GM21737 (cell line): ENCODE measurements around the gene FAM78B.

ENCODE experiments used
- ATAC-seq: cut with Tn5 transposase; IDR thresholded peaks from one replicate; pipeline ENCODE4 v1.9.1; 2021; ENCODE audit warnings: mild to moderate bottlenecking, moderate library complexity; ENCODE audit not compliant: unreplicated experiment

The FAM78B gene, protein sequence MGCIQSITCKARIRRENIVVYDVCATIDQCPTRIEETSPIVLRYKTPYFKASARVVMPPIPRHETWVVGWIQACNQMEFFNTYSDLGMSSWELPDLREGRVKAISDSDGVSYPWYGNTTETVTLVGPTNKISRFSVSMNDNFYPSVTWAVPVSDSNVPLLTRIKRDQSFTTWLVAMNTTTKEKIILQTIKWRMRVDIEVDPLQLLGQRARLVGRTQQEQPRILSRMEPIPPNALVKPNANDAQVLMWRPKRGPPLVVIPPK

DNA sequence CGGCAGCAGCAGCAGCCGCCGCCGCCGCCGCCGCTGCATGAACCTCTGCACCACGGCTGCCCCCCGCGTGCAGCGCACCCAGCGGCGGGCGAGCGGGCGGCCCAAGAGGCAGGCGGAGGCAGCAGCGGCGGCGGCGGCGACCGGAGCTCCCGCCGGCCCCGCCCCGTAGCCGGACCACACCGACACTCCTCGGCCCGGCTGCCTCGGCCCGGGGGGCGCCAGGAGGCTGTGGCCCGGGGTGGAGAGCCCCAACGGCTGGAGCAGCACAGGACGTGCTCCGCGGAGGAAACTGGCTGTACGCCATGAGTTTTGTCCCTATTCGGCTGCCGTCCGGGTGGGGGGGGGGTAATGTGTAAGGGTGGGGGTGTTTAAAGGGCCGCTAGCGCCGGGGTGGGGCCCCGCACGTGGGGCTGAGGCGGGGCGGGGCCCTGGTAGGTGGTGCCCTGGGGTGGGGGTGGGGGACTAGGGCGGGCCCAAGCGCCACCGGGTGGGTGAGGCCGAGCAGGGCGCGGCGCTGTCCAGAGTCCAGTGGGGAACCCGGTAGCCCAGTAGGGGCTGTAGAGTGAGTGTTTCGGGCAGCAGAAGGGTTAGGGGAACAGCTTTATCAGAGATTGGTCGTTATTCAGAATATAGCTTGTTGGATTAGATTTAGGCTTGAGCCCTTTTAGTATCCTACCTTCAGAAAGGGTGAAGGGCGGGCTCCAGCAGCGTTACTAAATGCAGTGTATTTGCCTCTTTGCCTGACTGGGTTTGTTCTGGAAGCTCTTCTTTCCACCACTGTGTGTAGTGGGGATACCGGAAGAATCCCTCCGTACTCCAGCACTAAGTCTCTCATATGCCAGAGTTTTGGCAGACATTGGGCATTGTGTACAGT lies at the start of gene FAM78B:
Gene FAM78B, minus strand, starts transcription at position 304 of the 874 bp plus-strand sequence. CDS start 753 bp downstream, outside the sequence.
- ATAC-seq = peak; percentile 40

DNA sequence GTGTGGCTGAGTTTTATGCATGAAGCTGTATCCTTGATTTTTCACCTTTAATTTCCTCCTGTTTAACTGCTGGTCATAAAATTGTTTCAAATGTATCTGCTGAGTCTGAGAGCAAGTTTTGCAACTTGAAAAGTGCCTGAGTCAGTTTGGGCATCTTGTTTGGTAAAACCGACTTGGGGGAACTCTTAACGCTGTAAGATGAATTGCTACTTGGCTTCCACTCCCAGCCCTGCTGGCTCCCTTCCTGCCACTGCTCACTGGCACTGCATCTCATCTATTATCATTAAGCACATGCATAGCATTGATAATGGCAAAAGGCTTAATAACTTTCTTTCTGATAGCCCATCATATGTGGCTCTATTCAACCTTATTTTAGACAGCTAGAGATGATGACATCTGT lies 35.7 kb upstream of the FAM78B start:
- ATAC-seq = no peak

DNA sequence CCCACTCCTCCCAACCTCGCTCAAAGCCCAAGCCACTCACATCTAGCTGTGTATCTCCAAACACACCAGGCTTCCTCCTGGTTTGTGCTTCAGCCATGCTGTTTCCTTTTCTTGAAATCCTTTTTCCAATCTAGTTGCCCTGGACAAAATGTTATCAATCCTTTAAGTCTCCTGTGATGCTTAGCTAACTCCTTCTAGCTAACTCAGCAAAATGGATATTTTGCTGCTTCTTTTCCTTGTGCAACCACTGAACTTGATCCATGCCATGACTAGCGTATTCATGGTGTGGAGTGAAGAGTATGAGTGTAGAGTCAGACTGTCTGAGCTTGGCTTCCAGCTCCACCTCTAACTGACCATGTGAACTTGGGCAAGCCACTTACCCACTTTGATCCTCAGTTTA lies 33.9 kb upstream of the FAM78B start:
- ATAC-seq = no peak

DNA sequence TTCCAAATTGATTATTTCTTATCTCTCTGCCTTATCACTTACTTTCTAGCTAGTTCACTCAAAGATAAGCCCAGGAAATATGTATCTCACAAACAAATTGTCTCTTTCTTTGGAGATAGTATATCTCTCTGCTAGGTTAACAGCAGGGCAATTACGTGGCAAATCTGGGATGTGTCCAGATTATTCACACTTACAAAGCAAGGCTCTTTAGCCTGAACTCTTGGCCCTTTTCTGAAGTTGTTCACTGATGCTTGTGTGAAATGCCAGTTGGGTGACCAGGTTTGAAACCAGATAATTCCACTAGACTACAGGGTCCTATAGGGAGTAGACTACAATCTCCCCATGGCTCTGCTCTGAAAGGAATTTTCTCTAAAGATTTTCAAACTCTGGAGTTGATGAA lies 30.8 kb upstream of the FAM78B start:
- ATAC-seq = no peak

DNA sequence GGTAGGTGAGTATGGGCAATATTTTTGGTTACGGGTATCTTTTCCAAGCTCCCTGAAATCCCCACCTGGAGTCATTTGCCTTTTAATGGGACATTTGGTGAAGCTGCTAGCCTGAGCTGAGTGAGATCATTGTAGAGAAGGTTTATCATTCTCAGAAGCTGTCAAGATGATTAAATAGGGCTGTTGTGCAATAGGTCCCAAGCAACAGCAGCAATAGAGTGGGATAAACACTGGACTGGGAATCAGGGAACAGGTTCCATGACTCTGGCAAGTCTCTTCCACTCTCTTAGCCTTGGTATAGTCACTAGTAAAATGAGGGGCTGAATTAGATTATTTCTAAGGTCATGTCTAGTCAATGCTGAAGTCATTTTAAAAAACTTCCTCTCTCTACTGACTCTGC lies 30.3 kb upstream of the FAM78B start:
- no peak for ATAC-seq

DNA sequence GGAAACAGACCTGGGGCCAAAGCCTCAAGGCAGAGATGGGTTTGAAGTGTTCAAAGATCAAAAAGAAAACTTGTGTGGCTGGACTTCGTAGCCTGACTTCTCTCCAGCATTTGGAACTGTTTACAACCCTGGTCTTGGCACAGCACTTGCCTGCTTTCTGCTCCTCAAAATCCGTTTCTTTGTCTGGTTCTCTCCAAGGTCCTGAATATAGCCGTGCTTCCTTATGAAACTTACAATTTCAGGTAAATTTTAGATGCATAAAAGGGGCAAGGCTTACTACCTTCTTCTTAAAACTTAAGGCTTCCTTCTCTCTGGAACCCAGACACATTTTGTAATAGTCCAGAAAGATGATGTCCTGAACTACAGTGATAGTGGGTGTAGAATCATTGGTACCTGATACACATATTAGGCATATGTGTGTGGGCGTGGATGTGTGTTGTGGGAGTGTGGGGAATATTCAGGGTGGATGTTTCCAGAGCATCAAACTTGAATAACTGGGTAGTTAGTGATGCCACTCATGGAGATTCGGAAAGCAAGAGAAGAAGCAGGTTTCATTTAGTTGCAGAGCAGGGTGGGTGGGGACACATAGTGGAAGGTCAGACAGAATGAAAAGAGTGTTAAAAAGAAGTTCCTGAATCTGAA lies 26.4 kb upstream of the FAM78B start:
- ATAC-seq = no peak

DNA sequence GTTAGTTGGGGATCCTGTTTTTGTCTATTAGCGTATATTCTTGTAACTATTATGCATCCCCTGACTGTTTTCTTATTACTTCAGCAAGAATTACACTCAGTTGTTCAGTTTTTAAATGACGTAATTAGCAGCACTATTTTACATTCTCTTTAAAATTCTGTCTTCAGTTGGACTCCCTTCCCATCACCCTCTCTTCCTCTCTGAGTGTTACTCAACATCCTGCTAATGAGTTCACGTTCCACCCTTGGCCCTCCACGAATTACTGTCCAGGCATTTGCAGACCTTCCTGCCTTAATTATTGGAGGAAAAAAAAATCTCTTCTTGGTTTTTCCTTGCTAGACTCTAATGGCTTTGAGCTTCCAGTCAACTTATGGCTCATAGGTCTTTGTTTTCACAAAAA lies 23.6 kb upstream of the FAM78B start:
- ATAC-seq = no peak

DNA sequence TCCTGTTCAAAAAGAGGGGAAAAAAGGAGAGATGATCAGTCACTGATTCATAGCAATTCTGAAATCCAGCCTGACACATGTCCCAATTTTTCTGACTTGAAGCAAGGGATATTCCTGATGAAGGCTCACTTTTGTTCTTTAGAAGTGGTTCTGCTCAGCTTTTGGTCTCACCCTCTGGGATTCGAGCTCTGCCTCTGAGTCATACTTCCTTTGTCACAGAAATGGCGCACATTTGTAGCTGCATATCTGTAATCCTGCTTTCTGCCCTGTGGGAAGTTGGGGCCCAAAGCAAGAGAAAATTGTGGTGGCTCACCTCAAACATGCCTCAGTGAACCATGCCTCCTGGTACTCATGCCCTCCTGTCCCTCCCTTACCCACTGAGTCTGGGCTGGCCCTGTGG lies 22.3 kb upstream of the FAM78B start:
- no peak for ATAC-seq

DNA sequence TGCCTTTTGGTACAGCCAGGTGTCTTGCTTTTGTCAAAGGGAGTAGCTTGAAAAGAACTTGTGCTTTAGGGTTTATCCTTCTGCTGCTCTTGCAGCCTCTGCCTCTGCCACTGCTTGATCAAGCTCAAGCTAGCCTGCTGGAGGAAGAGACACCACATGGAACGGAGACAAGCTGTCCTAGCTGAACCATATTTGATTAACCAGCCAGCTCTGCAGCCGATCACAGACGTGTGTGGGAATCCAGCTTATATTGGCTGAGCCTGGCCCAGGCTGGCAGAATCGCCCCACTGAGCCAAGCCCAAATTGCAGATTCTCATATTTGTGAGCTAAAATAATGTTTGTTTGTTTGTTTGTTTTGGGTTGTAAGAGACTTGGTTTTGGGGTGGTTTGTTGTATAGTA lies 18.7 kb upstream of the FAM78B start:
- no peak for ATAC-seq

DNA sequence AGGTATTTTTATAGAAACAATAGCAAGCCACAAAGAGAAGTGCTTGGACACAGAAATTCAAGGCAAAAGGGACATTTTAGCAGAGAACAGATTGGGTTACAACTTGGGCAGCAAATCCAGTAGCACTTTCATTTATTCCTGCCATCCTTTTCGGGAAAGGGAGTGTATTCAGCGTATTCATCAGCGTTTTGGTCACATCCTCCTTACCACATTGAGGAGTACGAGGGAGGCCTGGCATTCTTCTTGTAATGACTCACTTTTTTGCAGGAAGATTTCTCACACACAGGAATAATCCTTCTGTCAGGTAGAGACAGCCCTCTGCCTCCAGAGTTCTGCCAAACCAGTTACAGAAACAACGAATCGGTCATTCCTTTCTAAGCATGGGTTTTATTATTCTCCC lies 18.1 kb upstream of the FAM78B start:
- ATAC-seq = no peak

DNA sequence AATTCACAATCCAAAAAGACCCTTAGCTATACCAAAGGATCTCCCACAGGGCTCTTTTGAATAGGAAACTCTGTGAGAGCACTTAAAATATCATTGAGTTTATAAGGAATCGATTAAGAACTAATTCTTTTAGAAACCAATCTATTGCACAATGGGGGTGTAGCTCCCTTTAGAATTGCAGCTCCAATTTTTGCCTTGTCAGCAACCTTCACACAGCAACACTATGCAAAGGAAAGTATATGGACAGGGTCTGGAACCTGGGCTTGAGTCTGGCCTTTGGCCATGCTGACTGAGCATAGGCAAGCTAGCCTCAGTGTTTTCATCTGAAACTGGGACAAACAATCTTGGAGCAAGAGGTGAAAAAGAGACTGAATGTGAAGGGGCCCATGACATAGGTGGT lies 17.2 kb upstream of the FAM78B start:
- no peak for ATAC-seq

DNA sequence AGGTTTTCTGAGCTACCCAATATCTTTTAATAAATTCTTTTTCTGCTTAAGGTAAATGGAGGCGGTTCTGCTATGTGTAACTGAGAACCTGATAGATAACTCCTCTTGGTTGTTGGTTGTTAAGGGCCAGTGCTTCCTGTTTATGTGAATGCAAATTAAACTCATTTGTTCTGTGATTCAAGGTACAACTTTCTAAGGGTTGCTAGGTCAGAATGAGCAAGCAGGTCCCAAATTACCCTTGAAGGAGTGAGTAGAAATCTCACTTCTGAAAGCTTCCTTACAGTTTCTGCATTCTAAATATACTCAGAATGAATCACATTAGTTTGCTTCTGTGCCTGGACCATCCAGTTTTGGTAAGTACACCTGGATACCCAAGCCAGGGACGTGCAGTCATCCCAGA lies 15.5 kb upstream of the FAM78B start:
- ATAC-seq = no peak

DNA sequence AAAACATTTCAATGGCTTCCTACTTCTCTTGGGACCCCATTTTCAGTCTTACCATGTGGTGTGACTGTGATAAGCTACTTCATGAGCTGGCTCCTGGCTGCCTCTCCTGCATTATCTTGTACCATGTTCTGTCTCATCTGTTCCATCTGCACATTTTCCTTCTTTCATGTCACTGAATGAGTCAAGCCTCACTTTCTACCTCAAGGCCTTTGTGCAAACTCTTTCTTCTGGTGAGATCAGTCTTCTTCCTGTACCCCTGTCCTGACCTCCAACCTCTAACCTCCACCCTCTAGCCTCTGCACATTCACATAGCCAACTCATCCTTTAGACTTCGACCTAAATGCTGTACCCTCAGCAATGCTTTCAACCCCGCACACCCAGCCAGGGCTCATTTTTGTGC lies 9.6 kb upstream of the FAM78B start:
- no peak for ATAC-seq

DNA sequence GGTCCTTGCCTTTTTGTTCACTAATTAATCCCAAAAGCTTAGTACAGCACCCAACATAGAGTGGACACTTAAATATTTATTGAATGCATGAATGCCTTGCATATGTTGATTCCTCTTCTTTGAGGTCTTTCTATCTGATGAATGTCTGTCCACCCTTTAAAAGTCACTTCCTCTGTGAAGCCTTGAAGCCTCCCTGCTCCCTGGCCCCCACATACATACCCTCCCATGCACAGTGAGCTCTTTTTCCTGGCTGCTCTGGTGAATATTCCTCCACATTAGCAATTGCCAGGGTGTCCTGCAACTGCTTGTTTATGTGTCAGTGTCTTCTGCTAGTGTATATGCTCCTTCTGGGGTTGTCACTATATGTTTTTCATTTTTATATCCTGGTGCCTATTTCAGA lies 8.2 kb upstream of the FAM78B start:
- no peak for ATAC-seq

DNA sequence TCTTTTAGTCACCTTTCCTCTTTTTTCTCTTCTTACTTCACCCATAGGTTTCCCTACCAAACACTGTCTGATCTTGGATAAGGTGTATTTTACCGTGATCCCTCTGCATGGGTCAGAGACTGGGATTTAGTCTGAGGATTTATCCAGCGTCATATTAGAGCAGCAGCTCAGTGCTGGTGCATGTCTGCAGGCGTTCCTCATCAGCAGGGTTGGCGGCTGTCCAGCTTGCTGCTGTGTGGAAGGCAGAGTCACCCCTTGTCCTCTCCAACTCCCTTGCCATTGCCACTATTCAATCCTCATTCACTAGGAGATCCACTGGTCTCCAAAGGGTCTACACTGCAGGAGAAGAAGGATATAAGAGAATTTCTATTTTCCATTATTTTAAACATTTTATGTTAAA lies 7.3 kb upstream of the FAM78B start:
- ATAC-seq = no peak

DNA sequence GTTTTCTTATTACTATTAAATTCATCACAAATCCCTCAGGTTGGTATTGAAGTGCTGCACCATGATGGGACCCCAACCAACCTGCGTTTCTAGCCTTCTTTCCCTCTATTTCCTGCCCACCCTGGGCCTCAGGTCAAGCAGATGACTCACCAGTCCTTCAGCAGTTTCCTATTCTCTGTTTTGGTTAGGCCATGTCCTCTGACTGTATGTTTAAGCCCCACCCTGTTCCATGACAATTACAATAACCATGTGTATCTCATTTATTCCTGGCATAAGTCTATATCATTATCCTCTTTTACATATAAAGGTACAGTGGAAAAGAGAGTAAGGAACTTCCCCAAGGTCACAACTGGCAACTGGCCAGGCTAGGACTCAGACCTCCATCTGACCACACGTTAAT lies 5.3 kb upstream of the FAM78B start:
- no peak for ATAC-seq

DNA sequence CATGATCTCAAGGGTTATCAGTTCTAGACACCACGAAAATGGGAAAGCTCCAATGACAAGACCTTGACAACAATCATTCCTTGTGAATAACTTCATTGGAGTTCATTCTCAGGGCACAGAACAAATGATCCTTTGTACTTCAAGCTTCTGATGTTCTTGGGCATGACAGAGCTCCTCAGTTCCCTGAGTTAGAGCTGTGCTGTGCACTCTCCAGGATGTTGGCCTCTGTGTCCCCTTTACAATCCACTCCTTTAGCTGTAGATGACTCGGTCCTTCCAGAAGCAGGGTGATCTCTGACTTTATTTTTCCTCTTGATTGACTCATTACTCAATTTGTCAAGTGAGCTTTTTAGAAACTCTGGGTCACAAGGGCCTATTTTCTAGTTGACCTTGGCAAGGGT lies 3.9 kb upstream of the FAM78B start:
- ATAC-seq = no peak

DNA sequence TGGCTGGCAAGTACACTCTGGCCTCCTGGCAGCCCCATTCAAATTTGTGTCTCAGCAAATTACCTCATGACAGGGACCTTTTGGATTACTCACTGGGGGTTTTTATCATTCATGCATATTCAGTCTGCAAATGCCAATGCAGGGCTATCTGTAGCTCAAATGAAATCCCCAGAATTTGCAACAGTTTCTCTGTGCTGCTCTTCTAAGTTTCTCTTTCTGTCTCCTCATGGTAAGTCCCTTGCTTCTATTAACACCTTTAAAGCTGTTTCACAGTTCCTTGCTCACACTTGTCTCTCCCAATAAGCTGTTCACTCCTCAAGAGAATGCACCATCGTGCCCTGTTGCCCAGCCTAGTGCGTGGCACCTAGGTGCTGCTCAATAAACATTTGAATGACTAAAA lies 3.3 kb upstream of the FAM78B start:
- peak; percentile 38 for ATAC-seq

DNA sequence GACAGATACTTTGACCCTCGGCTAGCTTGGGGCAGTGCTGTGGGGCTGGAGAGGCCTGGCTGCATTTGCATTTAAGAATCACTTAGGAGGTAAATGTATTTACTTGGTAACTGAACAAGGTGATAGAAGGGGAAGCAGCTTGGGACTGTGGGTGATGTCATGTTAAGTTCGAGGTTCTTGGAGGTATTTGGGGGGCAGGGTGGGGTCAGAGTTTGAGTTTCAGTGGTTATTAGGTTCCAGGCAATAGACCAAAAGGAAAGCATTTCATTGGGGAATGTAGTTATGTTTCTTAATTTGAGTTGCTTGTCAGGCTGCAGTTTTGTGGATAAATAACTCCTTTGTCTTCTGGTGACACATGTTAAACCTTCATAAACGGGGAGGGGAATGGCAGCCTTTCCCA lies 2.4 kb upstream of the FAM78B start:
- ATAC-seq = no peak

DNA sequence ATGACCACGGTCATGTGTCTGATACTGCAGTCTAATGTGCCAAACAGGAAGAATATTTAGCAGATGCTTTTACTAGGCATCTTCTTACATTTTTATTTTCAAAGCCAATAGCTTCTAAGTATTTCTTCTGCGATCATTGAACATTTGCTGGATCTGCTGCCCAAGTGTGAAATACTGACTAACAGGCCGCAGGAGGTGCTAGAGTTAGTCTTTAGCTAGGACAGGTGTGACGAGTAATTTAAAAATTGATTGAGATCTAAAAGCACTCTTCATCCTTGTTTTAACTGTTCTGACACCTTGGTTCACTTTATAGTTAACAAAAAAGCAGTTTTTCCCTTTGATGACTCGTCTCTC lies 748 bp upstream of the FAM78B start:
- no peak for ATAC-seq

DNA sequence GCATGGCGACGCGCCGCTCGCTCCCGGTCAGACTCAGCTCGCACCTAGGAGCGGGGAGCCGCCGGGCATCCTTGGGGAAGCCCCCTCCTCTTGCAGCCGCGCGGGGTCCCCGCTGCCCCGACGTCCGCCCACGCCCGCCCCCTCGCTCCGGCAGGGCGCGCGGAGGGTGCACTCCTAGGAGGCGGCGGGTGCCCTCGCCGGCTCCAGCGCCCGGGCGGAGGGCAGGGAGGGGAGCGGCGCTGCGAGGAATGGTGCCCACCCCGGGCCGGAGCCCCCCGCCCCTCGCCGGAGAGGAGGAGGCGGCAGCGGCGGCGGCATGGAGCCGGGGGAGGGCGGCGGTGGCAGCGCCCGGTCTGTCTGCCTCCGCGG lies 488 bp downstream of the FAM78B start:
- peak; percentile 11 for ATAC-seq

DNA sequence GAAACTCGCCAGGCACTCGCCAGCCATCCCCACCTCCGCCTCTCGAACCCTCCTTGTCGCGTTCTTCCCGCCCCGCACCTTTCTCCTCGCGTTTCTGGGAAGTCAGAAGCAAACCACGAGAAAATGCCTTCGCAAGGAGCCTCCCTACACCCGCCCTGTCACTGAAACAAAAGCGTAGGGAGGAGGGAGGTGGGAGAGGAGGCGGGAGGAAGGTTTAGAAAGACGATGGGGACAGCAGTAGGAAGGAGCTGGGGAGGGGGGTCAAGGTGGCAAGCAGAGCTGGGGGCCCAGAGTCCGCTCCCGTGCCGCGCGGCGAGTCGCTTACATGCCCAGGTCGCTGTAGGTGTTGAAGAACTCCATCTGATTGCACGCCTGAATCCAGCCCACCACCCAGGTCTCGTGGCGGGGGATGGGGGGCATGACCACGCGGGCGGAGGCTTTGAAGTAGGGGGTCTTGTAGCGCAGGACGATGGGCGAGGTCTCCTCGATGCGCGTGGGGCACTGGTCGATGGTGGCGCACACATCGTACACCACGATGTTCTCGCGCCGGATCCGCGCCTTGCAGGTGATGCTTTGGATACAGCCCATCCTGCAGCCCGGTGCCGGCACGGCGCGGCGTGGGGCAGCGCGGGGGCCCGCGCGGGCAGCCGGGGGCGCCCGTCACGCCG lies 1.0 kb downstream of the FAM78B start:
- peak; percentile 4 for ATAC-seq
